Ramos (cell line): Measurements from ENCODE around the gene COL5A2.

Source experiments
- in situ Hi-C: fragments of 300-500 bp; cut with MboI; formaldehyde crosslinking; loops from one replicate; pipeline ENCODE4 v1.14.3; 2022; ENCODE audit warnings: low sequenced_read_pairs; ENCODE audit not compliant: unreplicated experiment

Gene COL5A2

DNA sequence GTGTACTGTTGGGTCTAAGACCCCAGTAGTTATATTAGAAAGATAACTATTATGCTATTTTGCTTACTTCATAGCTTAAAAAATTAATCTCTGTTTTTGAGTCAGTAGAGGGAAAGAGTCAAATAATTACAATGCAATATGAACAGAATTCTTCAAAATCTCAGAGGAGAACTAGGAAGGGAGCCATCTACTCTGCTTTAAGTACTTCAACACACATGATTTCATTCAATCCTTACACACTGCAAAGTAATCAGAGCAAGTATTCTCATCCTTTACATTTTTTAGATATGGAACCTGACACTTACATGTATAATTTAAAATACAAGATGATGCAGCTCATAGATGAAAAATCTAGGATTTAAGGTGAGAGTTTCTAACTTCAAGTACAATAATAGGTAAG is 27.7 kb downstream of the COL5A2 start:
- in situ Hi-C loops = no loop called here

DNA sequence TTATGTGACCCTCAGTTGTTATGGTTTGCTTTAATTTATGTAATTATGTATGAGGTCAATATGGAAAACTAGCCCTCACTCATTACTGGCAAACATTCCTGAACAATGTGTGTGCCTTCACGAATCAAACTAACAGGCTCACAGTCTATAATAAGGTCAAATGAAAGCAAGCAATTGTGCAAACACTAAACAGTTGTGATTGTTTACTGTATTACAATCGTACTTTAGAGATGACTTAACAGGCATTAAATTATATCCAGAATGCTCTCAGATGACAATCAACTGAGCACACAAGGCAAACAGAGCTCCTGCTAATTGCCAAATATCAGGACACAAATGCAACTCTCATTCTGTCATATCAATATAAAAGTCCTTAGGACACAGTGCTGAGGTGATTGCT is 29.5 kb downstream of the COL5A2 start:
- in situ Hi-C loops = no loop called here

DNA sequence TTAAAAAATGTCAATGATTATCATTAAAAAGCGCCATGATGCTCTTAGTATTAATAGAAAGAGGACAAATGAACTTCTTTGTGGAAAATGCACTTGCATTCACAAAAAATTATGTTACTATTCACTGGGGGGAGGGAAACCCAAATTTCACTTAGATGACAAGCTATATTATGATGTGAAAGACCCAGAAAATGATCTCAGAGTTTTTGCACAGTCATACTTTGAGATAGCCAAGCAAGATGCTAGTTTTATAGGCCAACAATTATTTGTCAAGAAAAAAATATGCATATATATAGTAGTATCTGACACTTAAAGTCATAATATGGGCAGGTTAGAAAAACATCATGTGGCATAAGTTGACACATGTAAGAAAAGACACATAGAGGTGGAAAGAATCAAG is 31.6 kb downstream of the COL5A2 start:
- in situ Hi-C loops = no loop called here

DNA sequence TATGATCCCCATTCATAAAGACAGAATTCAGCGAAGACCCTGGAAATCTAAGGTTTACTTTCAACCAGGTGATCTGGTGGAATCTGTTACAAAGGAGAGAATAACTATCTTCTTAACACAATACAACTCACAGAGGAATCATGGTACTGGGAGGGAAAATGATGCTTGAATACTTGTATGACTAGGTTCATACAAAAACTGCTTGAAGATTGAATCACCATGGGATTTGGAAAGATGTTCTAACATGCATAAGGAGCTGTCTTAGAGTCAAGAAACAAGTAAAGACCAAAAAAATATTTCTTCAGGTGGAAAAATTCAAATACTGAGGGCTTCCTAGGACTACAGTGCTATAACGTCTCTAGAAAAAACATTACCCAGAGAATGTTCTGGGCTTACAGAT is 32.2 kb downstream of the COL5A2 start:
- in situ Hi-C loops = no loop called here

DNA sequence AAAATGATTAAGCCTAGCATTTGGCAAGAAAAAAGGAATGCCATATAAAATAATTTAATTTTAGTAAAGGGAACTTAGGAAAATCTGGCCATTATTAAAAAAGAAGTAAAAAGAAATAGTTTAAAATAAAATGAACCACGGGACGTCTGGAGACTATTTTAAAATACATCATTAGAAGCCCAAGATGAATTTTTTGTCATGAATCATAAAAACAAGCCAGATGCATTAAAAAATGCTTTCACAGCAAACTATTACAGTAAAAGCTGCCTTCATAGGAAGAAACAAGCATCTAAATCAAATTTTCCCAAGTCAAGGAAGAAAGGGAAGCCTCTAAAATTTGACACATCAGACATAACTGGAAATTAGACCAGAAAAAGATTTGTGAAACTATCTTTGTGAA is 33.0 kb downstream of the COL5A2 start:
- in situ Hi-C loops = no loop called here

DNA sequence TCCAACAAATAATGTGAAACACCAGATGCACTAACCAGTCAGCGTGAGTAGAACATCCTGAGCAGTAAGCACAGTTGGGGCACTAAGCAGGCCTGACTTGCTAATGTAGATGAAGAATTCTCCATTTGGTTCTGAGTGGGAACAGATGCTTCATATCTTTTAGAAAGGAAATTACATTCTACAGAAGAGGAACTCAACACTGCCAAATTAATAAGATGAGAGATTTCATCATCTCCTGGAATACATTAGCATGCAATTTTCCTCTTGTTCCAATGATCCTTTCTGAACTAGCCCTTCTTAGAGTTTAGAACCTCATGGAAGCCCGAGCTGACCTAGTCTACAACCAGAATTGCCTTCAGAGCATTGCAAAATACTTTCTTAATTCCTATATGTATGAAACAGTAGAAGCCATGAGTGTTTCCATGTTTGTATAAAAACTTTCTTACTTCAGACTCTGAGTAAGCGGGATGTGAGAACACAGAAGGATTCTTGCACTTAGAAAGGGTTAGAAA is 34.8 kb downstream of the COL5A2 start:
- in situ Hi-C loops = no loop called here

DNA sequence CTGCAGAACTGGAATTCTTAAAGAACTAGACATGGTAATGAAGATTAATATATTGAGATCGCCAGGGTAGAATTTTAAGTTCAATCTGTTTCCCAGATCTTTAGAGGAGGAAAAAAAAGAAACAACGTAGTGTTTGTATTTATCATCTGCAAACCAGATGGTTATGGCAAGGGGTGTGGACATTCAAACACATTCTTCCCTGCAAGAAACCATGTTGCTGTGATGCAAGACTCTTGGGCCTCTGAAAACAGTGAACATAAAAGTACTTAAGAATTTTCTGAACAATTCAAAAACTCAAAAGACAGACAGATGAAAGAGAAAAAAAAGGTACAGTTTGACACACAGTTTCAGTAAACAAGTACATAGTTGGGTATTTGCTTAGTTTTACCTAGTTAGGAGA is 35.6 kb downstream of the COL5A2 start:
- in situ Hi-C loops = no loop called here

DNA sequence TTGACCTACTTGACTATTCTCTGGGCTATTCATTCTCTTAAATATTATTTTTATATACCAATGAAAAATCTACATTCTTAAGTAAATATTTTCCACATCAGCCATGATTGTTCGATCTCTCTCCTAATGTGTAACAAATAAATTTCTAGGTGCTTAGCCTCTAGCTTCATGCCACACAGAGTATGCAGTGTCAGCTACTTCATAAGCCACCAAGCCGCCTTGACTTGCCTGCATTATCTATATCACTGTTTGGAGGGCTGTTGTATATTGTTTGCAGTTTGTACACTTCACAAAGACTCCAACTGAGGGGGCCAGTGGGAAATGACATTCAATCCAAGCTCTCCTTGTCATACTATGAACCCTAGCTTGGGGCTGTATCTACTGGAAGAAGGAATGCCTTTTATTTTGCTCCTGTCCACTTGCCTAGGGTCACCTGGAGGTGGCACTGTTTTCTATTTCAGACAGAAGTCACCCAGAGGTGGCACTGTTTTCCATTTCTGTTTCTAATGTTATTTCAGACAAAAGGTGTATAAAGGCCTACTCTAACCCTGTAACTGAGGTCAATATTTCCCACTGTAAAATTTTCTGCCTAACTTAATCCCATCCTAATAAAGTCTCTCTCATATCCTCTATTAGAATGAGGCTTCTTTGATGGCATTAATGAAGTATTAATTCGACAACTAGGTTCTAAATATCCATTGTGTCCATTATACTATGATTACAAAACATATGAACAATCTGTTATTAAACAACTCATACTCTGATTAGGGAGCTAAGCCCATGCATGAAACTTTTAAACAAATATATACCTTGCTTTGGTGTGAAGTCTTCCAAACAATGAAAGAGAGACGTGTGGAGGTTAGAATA is 36.4 kb downstream of the COL5A2 start:
- in situ Hi-C loops = no loop called here

DNA sequence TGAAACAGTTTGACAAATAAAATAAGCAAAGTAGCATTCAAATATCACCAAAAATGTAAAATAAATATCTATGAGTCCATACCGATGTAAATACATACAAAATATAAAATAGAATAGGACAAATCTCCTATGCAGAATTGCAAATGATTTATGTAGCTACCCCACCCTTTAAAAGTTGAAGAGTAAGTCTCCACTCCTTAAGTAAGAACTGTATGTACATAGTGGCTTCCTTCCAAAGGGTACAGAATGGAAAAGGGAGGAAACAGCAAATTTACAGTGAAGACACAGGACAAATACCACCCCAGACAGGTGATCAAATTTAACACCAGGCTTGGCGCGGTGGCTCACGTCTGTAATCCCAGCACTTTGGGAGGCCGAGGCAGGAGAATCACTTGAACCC is 40.8 kb downstream of the COL5A2 start:
- in situ Hi-C loops = no loop called here

DNA sequence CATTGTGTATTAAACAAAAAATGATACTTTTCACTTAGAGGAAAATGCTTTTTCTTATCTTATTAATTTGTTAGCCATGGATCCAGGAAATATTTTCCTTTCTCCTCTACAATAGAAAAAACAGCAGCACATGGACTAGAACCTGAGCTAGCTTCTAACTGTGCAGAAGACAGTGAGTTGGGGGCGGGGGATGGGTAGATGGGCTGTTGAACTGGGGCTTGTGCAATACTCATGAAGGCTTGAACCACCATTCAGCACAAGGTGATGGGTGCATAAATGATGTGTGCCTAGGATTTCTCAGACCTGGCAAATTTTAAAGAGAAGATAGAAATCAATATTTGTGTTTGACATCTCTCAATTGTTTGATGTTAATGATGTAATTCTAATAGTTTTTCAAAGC is 42.0 kb downstream of the COL5A2 start:
- in situ Hi-C loops = no loop called here

DNA sequence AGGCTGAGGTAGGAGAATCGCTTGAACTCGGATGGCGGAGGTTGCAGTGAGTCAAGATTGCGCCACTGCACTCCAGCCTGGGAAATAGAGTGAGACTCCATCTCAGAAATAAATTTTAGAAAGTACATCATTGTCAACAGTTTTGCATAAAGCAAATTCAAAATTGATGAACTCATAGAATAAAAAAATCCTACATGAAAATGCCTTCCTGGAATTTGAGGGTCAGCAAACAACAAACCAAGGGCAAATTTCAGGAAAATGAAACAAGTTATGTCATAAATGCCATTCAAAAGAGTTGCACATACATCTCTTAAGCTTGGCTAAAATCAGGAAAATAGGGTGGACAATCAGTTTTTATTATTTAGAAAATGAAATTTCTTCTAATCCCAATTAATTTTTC is 45.1 kb downstream of the COL5A2 start:
- in situ Hi-C loops = no loop called here

DNA sequence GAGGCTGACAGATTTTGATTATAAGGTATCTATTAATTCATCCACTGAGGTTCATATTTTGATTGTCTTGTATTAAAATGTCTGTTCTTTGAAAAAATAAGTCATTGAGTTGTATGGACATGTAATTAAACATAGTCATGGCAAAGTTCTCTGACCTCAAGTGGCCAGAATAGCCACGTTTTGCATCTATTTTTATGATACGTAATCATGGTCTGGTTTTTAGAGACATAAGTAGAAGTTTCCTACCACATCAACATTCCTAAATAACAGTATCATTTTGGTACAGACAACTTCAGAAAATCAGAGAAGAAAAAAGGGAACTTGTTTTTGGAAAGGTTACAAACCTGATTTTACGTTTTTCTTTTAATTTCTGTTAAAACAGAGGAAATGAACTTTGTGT is 47.6 kb downstream of the COL5A2 start:
- in situ Hi-C loops = no loop called here

DNA sequence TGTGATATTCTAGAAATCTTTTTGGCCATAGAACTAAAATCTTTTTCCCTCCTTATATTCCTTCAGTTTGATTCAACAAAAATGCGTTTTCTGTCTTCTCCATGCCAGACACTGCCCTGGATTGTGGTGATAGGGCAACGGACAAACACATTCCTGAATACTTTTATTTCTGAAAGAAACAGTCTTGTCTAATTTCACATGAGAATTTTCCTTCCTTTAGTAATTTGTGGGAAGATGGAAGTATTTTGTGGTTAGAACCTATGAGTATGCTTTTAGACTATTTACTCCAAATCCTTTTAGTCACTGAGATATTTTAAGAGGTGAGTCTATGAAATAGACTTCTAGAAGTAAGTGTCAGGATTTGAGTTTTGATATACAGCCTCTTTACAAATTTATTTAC is 49.6 kb downstream of the COL5A2 start:
- in situ Hi-C loops = no loop called here

DNA sequence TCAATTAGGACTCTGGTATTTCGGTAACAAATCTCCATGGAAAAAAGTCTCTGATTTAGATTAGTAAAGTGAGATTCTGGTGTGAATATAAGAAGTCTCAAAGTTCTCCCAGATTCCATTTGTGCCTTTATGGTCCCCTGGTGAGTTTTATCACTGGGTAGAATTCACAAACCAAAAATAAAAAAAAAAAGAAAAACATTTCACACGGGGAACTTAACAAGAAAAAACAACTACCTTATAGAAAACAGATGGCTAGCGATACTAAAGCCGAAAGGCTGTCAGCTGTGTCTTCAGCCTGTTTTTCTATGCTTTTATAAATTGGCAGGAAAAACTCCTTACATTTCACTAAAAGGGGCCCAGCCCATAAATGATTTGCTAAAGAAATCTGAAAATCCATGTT is 50.6 kb downstream of the COL5A2 start:
- in situ Hi-C loops = no loop called here

DNA sequence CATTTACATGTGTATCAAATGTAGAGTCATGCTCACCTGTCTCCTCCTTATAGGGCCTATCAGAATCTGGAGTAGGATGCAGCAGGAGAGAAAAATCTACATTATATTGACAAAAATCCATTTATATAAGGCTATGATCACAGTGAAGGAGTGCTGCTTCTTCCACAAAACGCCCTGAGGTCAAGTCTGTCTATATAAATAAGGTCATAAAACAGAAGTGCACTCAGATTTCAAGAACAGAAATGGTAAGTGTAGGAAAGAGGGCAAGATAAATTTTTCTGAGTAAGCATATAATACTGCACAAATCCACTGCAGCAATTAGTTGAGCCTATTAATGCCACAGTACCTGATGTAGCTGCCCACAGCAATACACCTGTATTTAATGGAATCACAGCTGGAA is 51.8 kb downstream of the COL5A2 start:
- in situ Hi-C loops = no loop called here

DNA sequence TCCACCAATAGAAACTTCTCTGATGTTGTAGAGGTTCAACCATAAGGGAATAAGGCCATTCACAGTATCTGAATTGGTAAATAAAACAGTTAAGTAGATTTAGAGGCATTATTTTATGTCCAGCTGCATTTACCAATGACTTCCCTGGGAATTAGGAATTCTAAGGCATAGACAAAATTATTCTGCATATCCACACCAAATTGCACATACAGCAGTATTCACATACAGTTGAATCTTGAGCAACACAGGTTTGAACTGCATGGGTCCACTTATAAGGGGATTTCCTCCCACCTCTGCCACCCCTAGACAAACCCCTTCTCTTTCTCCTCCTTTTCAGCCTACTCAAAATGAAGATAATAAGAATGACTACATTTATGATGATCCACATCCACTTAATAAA is 54.4 kb downstream of the COL5A2 start:
- in situ Hi-C loops = no loop called here

DNA sequence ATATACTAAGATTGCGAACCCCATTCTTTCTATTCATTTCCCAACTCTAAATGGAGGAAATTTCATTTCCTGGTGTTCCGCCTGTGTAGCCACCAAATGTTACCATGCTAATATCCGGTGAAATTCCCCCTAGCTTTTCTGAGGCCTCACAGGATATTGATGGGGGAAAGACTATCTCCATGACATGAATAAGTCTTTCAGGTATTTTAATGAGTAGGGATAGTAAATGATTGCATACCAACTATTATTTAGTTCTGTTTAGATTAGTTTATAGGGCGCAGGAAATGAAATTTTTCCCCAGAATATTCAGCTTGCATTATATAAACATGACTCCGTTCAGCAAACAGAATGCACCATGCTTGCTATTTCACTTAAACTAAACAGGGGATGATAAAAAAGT is 55.4 kb downstream of the COL5A2 start:
- in situ Hi-C loops = no loop called here

DNA sequence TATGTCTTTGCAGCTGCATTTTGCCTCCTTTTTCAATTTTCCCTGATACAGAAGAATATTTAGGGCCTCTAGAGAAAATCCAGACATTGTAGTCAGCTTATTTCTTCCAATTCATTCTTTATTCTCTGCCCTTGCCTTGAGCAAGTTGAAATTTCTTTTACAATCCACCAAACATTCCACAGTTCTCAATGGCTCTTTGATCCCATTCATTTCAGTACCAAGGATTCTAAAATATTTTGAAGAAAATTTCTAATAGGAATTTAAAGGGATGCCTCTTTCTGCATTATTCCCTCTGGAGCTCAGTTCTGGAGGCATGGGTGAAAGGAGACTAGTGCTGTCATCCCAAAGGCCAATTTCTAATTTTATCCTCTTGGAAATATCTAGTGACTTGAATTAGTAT is 61.2 kb downstream of the COL5A2 start:
- in situ Hi-C loops = no loop called here

DNA sequence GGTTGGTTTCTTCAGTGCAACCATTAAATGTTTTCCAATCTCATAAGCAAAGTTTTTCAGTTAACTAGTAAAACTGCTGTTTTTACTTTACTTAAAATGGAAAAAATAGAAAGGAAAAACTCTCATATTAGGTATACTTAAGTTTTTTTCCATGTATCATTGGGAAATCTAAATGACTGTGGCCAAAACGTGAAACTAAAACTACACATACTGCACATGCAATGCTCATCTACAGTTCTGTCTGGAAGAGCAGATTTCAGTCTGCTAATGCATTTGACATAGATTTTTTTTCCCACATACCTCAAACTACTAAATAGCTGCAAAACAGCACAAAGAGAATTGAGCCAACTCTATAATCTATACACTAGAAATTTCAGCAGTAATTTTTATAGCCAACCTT is 62.6 kb downstream of the COL5A2 start:
- in situ Hi-C loops = no loop called here

DNA sequence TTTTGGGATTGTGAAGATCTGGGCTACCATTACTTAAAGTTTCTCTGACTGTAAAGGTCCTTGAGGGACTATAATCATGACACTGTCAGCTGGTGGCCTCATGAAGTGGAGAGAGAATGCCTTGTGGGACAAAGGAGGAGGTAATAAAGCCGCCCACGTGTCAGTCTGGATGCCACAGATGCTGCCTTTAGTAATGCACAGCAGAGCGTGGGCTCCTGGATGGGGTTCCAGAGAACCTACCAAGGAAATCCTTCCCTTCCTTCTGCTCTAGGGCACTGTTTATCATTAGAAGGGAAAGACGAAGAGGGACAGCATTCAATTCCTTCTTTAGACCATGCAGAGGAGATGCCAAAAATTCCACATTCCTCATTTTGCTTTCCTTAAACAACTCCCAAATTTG is 63.5 kb downstream of the COL5A2 start:
- in situ Hi-C loops = no loop called here

DNA sequence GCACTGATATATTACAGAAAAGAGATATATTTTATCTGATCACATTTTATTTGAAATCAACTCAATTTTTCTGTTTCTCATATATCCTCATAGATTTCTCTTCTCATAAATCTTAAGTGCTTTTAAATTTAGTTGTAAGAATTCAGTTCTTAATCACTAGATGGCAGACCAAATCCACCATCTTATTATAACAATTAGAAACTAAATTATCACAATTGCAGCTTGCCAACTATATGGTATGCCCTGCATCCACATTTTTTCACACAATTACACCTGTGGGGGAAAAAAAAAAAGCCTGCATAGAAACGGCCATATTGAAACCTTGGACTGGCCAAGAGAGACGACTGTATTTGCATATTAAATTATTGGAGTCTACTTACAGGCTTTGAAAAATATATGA is 64.4 kb downstream of the COL5A2 start:
- in situ Hi-C loops = no loop called here

DNA sequence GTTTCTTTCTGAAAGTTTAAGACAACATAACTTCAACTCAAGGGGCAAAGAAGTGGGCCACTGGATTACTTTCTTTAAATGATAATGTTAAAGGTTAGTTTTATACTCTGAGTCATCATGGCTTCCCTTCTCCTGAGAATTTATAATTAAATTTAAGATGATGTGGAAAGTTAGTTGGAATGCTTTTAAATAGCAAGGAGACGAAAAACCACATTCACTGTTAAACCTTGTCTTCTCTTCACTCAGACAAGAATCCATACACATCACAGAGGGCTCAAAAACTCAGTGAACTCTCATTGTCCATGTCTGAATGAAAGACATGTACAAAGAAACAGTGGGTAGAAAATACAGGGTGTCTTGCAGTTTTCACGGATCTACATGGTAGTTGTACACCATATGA is 65.6 kb downstream of the COL5A2 start:
- in situ Hi-C loops = no loop called here
